ENCODE data around the gene SRMS.

SRMS gene

GRCh38 chr20:63505281-63505680 lies 42.3 kb downstream of the SRMS start:
- DNase-seq (ENCODE audit: low read depth) = no peak
- TF ChIP-seq, protein P1, sequence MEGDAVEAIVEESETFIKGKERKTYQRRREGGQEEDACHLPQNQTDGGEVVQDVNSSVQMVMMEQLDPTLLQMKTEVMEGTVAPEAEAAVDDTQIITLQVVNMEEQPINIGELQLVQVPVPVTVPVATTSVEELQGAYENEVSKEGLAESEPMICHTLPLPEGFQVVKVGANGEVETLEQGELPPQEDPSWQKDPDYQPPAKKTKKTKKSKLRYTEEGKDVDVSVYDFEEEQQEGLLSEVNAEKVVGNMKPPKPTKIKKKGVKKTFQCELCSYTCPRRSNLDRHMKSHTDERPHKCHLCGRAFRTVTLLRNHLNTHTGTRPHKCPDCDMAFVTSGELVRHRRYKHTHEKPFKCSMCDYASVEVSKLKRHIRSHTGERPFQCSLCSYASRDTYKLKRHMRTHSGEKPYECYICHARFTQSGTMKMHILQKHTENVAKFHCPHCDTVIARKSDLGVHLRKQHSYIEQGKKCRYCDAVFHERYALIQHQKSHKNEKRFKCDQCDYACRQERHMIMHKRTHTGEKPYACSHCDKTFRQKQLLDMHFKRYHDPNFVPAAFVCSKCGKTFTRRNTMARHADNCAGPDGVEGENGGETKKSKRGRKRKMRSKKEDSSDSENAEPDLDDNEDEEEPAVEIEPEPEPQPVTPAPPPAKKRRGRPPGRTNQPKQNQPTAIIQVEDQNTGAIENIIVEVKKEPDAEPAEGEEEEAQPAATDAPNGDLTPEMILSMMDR (IDR thresholded peaks at IDR 0.05; ENCODE audit: insufficient read depth, low read depth, low read length, missing control alignments) = no peak

DNA sequence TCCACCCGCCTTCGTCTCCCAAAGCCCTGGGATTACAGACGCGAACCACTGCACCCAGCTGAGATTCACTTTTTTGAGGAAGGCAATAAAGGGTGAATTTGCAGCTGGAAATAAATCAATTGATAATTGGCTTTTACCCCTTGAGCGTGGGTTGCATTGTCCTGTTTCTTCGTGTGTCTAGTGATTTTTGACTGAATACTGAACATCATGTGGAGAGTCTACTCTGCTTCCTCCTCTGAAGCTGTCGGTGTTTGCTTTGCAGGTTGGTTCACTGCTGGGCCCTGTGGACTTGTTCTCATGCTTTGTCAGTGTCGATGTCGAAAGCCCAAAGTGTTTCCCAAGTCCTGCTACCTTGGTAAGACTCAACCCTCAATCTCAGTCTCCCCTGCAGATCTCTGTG lies 42.9 kb downstream of the SRMS start:
- TF ChIP-seq, protein P1 (IDR thresholded peaks at IDR 0.05; ENCODE audit: insufficient read depth, low read depth, low read length, missing control alignments) = no peak
- DNase-seq (ENCODE audit: low read depth) = no peak
- no peak overlapping the region for H3K4me3 ChIP-seq (ENCODE audit: low read depth, low read length)

More at GRCh38 chr20:63505281-63505680, 42.3 kb downstream of the SRMS start:
- H3K4me3 ChIP-seq (ENCODE audit: low read depth, low read length) = no peak overlapping the region

DNA sequence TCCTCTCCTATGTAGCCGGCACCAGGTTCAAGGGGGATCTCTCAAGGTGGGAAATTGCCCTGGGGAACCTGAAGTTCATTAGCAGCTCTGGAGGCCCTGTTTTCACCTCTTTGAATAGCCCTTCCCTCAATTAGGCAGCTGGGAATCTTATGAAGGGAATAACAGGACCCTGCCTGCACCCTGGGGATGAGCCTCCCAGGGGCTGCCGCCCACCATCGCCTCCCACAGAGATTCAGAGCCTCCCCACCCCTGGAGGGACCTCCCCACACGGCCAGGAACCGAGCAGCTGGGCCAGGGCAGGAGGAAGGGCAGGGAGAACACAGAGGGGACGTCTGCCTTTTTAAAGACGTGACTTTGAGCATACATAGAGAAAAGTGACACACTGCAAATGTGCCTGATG lies 44.0 kb downstream of the SRMS start:
- no peak overlapping the region for H3K4me3 ChIP-seq (ENCODE audit: low read depth, low read length)
- DNase-seq (ENCODE audit: low read depth) = no peak
- TF ChIP-seq, protein P1 (IDR thresholded peaks at IDR 0.05; ENCODE audit: insufficient read depth, low read depth, low read length, missing control alignments) = no peak

- no peak overlapping the region for H3K4me3 ChIP-seq (ENCODE audit: low read depth, low read length)
- TF ChIP-seq, protein P1 (IDR thresholded peaks at IDR 0.05; ENCODE audit: insufficient read depth, low read depth, low read length, missing control alignments) = no peak
- DNase-seq (ENCODE audit: low read depth) = no peak
Measured at GRCh38 chr20:63502671-63503172, 44.8 kb downstream of the SRMS start.

- DNase-seq (ENCODE audit: low read depth) = no peak
- no peak overlapping the region for H3K4me3 ChIP-seq (ENCODE audit: low read depth, low read length)
- TF ChIP-seq, protein P1 (IDR thresholded peaks at IDR 0.05; ENCODE audit: insufficient read depth, low read depth, low read length, missing control alignments) = no peak
Measured at GRCh38 chr20:63501818-63502670, 45.5 kb downstream of the SRMS start.

DNA sequence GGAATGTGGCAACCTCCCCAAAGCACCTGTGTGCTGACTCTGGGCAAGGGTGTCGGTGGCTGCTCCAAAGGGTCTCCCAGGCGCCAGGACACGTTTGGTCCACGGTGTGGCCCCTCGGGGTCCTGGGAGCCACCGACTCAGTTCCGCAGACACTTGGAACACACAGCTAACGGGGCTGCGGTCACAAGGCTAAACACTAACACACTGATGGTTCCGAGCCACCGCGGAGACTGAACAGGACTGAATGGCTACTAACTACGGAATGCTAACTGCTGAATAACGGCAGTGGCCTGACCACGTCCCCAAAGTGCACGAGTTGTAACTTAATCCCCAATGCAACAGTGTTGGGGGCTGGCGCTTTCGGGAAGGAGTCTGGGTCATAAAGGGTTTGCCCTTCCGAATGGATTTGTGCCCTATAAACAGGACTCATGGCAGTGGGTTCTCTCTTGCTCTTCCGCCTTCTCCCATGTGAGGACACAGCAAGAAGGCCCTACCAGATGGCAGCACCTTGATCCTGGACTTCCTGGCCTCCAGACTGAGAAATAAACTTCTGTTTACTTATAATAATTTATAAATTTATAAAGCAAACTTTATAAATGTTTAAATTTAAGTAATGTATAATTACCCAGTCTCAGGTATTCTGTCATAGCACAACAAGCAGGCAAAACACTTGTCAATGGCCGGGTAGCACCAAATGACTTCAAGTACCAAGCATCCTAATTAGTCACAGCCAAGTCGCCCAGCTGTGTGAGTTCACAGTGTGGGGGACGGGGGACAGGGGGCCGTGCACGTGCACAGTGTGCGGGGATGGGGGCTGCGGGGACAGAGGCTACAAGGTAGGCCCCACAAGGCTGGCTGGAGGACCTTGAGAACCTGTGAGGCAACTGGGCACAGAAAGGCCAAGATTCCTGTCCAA lies 46.4 kb downstream of the SRMS start:
- TF ChIP-seq, protein P1 (IDR thresholded peaks at IDR 0.05; ENCODE audit: insufficient read depth, low read depth, low read length, missing control alignments) = no peak
- no peak overlapping the region for H3K4me3 ChIP-seq (ENCODE audit: low read depth, low read length)
- DNase-seq (ENCODE audit: low read depth) = no peak

All from GM12865 (cell line).